ENCODE data around the gene AKAP6.

DNA sequence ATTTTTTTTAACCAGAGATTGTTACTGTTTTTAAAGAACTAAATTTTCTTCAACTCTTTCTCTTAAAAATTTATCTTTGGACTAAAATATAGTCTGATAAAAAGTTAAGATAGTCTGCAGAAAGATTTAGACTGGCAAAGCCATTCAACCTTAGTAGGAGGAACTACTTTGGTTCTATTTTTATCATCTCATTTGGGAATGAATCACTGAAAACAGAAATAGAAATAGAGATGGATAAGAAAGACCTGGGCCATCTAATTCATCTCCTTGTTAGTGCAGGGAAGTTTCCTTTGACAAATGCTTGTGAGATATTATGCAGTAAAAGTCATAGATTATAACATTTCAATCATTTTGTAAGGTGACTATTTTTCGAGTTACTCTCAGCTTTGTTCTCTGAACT, 346.3 kb downstream of the AKAP6 start:
- TF ChIP-seq, protein P1, sequence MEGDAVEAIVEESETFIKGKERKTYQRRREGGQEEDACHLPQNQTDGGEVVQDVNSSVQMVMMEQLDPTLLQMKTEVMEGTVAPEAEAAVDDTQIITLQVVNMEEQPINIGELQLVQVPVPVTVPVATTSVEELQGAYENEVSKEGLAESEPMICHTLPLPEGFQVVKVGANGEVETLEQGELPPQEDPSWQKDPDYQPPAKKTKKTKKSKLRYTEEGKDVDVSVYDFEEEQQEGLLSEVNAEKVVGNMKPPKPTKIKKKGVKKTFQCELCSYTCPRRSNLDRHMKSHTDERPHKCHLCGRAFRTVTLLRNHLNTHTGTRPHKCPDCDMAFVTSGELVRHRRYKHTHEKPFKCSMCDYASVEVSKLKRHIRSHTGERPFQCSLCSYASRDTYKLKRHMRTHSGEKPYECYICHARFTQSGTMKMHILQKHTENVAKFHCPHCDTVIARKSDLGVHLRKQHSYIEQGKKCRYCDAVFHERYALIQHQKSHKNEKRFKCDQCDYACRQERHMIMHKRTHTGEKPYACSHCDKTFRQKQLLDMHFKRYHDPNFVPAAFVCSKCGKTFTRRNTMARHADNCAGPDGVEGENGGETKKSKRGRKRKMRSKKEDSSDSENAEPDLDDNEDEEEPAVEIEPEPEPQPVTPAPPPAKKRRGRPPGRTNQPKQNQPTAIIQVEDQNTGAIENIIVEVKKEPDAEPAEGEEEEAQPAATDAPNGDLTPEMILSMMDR (IDR thresholded peaks at IDR 0.05): no peak
- TF ChIP-seq POLR2A (IDR thresholded peaks at IDR 0.05): no peak
